BE2C (cell line): Measurements from ENCODE around the gene MEF2A.

Source experiments
- DNase-seq: peaks from one replicate; pipeline ENCODE4 v3.0.0-alpha.2; 2020
- H3K27me3 ChIP-seq: fragments of 250-450 bp; sonication (Bioruptor Pico); 2 replicates; pipeline ENCODE4 v1.5.1; 2020; ENCODE audit warnings: mild to moderate bottlenecking
- H3K36me3 ChIP-seq: fragments of 250-450 bp; sonication (Bioruptor Pico); 2 replicates; pipeline ENCODE4 v1.5.1; 2020; ENCODE audit warnings: mild to moderate bottlenecking
- H3K4me1 ChIP-seq: fragments of 250-450 bp; sonication (Bioruptor Pico); 2 replicates; pipeline ENCODE4 v1.5.1; 2020
- H3K4me3 ChIP-seq: 2 replicates; pipeline ENCODE4 v1.5.1; 2011; ENCODE audit warnings: low read depth, low read length
- H3K9me3 ChIP-seq: fragments of 250-450 bp; sonication (Bioruptor Pico); 2 replicates; pipeline ENCODE4 v1.5.1; 2020
- TF ChIP-seq, protein P1 (sequence below): IDR thresholded peaks from 2 replicates; pipeline ENCODE4 v1.5.1; 2012; ENCODE audit warnings: mild to moderate bottlenecking, low read depth, low read length

MEF2A gene

DNA sequence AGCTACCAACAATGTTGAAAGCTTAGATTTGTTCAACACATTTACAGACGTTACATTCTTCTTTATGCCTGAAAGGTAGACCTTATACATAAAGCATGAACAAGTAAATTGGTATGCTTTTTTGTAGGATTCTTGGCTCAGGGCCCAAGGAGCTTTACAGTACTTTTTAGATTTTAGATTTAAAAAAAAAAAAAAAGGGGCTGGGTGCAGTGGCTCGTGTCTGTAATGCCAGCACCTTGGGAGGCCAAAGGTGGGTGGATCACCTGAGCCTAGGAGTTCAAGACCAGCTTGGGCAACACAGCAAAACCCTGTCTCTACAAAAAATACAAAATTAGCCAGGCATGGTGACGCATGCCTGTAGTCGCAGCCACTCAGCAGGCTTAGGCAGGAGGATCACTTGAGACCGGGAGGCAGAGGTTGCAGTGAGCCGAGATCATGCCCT is 39.7 kb downstream of the MEF2A start:
- Histone ChIP-seq H3K36me3 (no peaks in the 10 kb centered on the region), H3K9me3 (no peaks in the 10 kb centered on the region), H3K4me1 (no peaks in the 10 kb centered on the region), H3K27me3 (no peaks in the 10 kb centered on the region), H3K4me3 (no peak overlapping the region)
- TF ChIP-seq, protein P1, sequence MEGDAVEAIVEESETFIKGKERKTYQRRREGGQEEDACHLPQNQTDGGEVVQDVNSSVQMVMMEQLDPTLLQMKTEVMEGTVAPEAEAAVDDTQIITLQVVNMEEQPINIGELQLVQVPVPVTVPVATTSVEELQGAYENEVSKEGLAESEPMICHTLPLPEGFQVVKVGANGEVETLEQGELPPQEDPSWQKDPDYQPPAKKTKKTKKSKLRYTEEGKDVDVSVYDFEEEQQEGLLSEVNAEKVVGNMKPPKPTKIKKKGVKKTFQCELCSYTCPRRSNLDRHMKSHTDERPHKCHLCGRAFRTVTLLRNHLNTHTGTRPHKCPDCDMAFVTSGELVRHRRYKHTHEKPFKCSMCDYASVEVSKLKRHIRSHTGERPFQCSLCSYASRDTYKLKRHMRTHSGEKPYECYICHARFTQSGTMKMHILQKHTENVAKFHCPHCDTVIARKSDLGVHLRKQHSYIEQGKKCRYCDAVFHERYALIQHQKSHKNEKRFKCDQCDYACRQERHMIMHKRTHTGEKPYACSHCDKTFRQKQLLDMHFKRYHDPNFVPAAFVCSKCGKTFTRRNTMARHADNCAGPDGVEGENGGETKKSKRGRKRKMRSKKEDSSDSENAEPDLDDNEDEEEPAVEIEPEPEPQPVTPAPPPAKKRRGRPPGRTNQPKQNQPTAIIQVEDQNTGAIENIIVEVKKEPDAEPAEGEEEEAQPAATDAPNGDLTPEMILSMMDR: no peak
- DNase-seq: no peak

DNA sequence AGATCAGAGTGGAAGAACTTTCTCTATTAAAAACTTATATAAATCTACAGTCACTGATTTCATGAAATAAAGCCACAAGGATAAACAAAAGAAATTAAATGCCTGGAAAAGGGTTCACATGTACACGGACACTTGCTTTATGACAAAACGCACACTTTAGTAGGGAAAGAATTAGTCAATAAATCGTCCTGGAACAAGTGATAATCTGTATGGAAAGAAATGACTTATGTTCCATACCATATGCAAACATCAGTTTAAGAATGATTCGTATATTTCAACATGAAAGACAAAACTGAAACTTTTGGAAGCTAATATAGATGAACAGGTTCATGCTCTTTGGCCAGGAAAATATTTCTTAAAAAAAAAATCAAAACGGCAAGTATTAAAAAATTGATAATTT is 40.2 kb downstream of the MEF2A start:
- Histone ChIP-seq H3K4me3 (no peak overlapping the region), H3K9me3 (no peaks in the 10 kb centered on the region), H3K36me3 (no peaks in the 10 kb centered on the region), H3K27me3 (no peaks in the 10 kb centered on the region), H3K4me1 (no peaks in the 10 kb centered on the region)
- TF ChIP-seq, protein P1: no peak
- DNase-seq: no peak

DNA sequence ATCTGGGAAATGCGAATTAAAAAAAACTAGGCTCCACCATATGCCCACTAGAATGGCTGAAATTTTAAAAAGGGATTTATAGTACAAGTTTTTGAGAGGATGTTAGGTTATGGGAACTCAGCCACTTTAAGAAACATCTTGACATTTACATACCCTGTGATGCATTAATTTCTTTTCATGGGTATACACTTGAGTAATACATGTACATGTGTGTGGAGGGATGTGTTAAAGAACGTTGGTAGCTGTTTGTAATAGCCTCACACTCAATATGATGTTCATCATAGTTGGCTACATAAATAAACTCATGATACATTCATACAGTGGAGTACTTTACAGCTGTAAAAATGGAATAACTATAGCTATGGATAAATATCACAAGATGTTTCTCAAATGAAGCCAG is 40.9 kb downstream of the MEF2A start:
- TF ChIP-seq, protein P1: no peak
- H3K4me3 ChIP-seq: no peak overlapping the region
- no peak for DNase-seq
- no peaks in the 10 kb centered on the region for H3K36me3 ChIP-seq
- H3K9me3 ChIP-seq: no peaks in the 10 kb centered on the region
- H3K4me1 ChIP-seq: 0 out of 2 replicates have a peak, but pooled peaks cover 2% of the 10 kb centered on the region
- no peaks in the 10 kb centered on the region for H3K27me3 ChIP-seq

DNA sequence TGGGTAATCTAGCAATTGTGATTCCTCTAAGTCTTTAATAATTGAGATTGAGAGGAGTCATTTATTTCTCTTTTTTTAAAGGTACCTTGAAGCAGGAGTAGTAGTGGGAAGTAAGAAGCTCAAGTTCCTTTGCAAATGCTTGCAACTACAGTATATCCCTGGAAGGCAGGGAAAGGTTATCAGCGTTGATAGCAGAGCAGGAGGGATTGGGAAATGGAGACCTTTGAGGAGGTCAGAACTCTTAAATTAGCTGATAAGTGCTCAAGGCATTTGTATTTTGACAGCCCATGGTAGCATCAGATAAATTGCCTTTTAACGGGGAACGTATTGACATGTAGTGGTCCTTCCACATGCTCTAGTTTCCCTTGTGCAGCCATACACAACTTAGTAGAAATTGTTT is 47.7 kb downstream of the MEF2A start:
- TF ChIP-seq, protein P1: no peak
- no peak for DNase-seq
- H3K4me1 ChIP-seq: 0 out of 2 replicates have a peak, but pooled peaks cover 2% of the 10 kb centered on the region
- no peaks in the 10 kb centered on the region for H3K27me3 ChIP-seq
- no peaks in the 10 kb centered on the region for H3K9me3 ChIP-seq
- H3K4me3 ChIP-seq: no peak overlapping the region
- H3K36me3 ChIP-seq: no peaks in the 10 kb centered on the region

DNA sequence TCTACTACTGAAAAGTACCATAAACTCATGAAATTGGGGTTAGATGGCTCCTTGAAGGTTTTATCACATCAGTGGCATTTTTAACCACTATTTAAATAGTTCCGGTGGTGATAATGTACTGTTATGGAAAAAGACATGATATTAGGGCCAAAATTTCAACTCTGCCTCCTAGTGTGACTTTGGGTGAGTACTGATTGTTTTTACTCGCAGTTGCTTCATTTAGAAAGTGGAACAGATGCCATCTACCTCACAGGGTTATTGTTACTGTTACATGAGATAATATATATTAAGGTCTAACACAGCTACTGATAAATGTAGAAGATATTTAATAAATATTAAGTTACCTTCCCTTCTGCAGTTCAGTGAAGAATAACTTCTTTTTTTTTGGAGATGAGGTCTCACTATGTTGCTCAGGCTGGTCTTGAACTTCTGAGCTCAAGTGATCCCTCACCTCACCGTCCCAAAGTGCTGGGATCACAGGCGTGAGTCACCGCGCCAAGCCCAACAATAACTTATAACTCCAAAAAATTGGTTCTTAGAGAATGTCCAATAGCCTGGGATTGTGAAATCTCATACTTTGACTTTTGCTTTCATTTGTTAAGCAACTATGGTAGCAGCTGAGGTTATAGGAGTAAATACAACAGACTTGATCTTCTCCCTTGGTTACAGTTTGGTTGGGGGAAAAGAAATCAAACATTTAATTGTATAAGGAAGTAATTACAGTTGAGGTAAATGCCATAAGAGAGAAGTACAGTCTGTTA is 48.3 kb downstream of the MEF2A start:
- no peaks in the 10 kb centered on the region for H3K9me3 ChIP-seq
- no peaks in the 10 kb centered on the region for H3K36me3 ChIP-seq
- H3K27me3 ChIP-seq: no peaks in the 10 kb centered on the region
- TF ChIP-seq, protein P1: no peak
- DNase-seq: no peak
- H3K4me1 ChIP-seq: 0 out of 2 replicates have a peak, but pooled peaks cover 2% of the 10 kb centered on the region
- no peak overlapping the region for H3K4me3 ChIP-seq

DNA sequence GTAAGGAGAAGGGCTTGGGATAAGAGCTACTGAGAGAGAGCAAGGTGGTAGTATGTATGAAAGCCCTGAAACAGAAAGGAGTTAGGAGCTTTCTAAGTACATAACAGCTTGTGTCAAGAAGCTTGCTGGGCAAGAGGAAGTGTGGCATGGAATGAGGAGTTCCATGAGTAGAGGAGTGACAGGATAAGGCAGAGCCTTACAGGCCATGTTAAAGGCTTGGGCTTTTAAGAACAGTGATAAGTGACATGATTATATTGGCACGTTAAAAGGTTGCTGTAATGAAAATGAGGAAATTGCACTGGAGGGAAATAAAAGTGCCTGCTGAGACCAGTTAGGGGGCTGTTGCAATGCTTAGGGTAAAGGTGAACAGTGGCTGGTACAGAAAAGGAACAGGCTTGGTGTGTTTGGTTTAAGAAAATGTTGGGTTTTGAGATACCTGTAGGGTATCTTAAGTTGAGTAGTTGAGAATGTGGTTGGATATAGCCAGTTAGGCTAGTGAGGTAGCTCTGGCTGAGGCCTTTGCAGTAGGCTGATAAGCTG is 49.0 kb downstream of the MEF2A start:
- Histone ChIP-seq H3K9me3 (no peaks in the 10 kb centered on the region), H3K4me1 (0 out of 2 replicates have a peak, but pooled peaks cover 2% of the 10 kb centered on the region), H3K27me3 (no peaks in the 10 kb centered on the region), H3K36me3 (no peaks in the 10 kb centered on the region), H3K4me3 (no peak overlapping the region)
- no peak for DNase-seq
- TF ChIP-seq, protein P1: no peak
